ENCODE measurements around the gene SLC35F1.

The SLC35F1 gene

GRCh38 chr6:118307581-118307980 is 400.5 kb downstream of the SLC35F1 start:
- no peak overlapping the region for H3K4me3 ChIP-seq (ENCODE audit: low read depth, low read length, poor library complexity, severe bottlenecking)
- no peaks in the 10 kb centered on the region for H3K36me3 ChIP-seq (ENCODE audit: insufficient read depth, low read length)
- H3K27ac ChIP-seq (ENCODE audit: low read depth, low read length, poor library complexity, severe bottlenecking), result no peak overlapping the region
- no peaks in the 10 kb centered on the region for H3F3A ChIP-seq (ENCODE audit: insufficient read depth, low read length)
- H2AFZ ChIP-seq (ENCODE audit: low read length), result no peak overlapping the region
- H3K4me1 ChIP-seq (ENCODE audit: insufficient read depth, low read length, severe bottlenecking), result no peaks in the 10 kb centered on the region
- no peaks in the 10 kb centered on the region for H4K20me1 ChIP-seq (ENCODE audit: insufficient read depth, low read length)
- H3K79me2 ChIP-seq (ENCODE audit: insufficient read depth, low read length), result no peaks in the 10 kb centered on the region
- no peak for TF ChIP-seq EZH2 (IDR thresholded peaks at IDR 0.05; ENCODE audit: borderline replicate concordance, low read length)
- no peak for TF ChIP-seq CTCF (IDR thresholded peaks at IDR 0.05; ENCODE audit: low read length)
- H3K9me2 ChIP-seq (ENCODE audit: low read depth, low read length), result no peaks in the 10 kb centered on the region
- H3K27me3 ChIP-seq (ENCODE audit: insufficient read depth, low read length), result no peaks in the 10 kb centered on the region
- no peak overlapping the region for H3K4me2 ChIP-seq (ENCODE audit: low read length)
- H3K9me3 ChIP-seq (ENCODE audit: low read length), result no peaks in the 10 kb centered on the region
- H3K9ac ChIP-seq (ENCODE audit: low read length), result no peak overlapping the region

GRCh38 chr6:118309337-118310093 is 402.5 kb downstream of the SLC35F1 start:
- no peak overlapping the region for H3K4me3 ChIP-seq (ENCODE audit: low read depth, low read length, poor library complexity, severe bottlenecking)
- no peaks in the 10 kb centered on the region for H3K79me2 ChIP-seq (ENCODE audit: insufficient read depth, low read length)
- TF ChIP-seq EZH2 (IDR thresholded peaks at IDR 0.05; ENCODE audit: borderline replicate concordance, low read length), result no peak
- TF ChIP-seq CTCF (IDR thresholded peaks at IDR 0.05; ENCODE audit: low read length), result no peak
- H4K20me1 ChIP-seq (ENCODE audit: insufficient read depth, low read length), result no peaks in the 10 kb centered on the region
- no peaks in the 10 kb centered on the region for H3K9me3 ChIP-seq (ENCODE audit: low read length)
- H3K9me2 ChIP-seq (ENCODE audit: low read depth, low read length), result no peaks in the 10 kb centered on the region
- no peaks in the 10 kb centered on the region for H3K27me3 ChIP-seq (ENCODE audit: insufficient read depth, low read length)
- H3K27ac ChIP-seq (ENCODE audit: low read depth, low read length, poor library complexity, severe bottlenecking), result no peak overlapping the region
- no peaks in the 10 kb centered on the region for H3K4me1 ChIP-seq (ENCODE audit: insufficient read depth, low read length, severe bottlenecking)
- H3K36me3 ChIP-seq (ENCODE audit: insufficient read depth, low read length), result no peaks in the 10 kb centered on the region
- no peak overlapping the region for H3K4me2 ChIP-seq (ENCODE audit: low read length)
- no peak overlapping the region for H2AFZ ChIP-seq (ENCODE audit: low read length)
- no peaks in the 10 kb centered on the region for H3F3A ChIP-seq (ENCODE audit: insufficient read depth, low read length)
- H3K9ac ChIP-seq (ENCODE audit: low read length), result no peak overlapping the region

GRCh38 chr6:118313208-118313607 is 406.1 kb downstream of the SLC35F1 start:
- no peaks in the 10 kb centered on the region for H3F3A ChIP-seq (ENCODE audit: insufficient read depth, low read length)
- H3K4me3 ChIP-seq (ENCODE audit: low read depth, low read length, poor library complexity, severe bottlenecking), result no peak overlapping the region
- H3K9me2 ChIP-seq (ENCODE audit: low read depth, low read length), result no peaks in the 10 kb centered on the region
- no peaks in the 10 kb centered on the region for H3K27me3 ChIP-seq (ENCODE audit: insufficient read depth, low read length)
- H3K36me3 ChIP-seq (ENCODE audit: insufficient read depth, low read length), result no peaks in the 10 kb centered on the region
- no peaks in the 10 kb centered on the region for H4K20me1 ChIP-seq (ENCODE audit: insufficient read depth, low read length)
- H2AFZ ChIP-seq (ENCODE audit: low read length), result no peak overlapping the region
- H3K9me3 ChIP-seq (ENCODE audit: low read length), result no peaks in the 10 kb centered on the region
- H3K27ac ChIP-seq (ENCODE audit: low read depth, low read length, poor library complexity, severe bottlenecking), result no peak overlapping the region
- H3K79me2 ChIP-seq (ENCODE audit: insufficient read depth, low read length), result no peaks in the 10 kb centered on the region
- H3K4me2 ChIP-seq (ENCODE audit: low read length), result no peak overlapping the region
- H3K9ac ChIP-seq (ENCODE audit: low read length), result no peak overlapping the region
- H3K4me1 ChIP-seq (ENCODE audit: insufficient read depth, low read length, severe bottlenecking), result no peaks in the 10 kb centered on the region
- TF ChIP-seq CTCF (IDR thresholded peaks at IDR 0.05; ENCODE audit: low read length) (no peak), EZH2 (IDR thresholded peaks at IDR 0.05; ENCODE audit: borderline replicate concordance, low read length) (no peak)
